T-helper 17 cell (primary cell): ENCODE data around the gene AATF. TPM values are rescaled to one million over a fixed set of nuclear protein-coding genes. Genes with fewer than 3 reads are reported as not detected.

ENCODE experiments used
- ATAC-seq: fragments of 150-1000 bp; cut with Tn5 transposase; 2 replicates; pipeline ENCODE4 v1.10.0; 2021; ENCODE audit warnings: mild to moderate bottlenecking, moderate library complexity
- DNase-seq, 3 donors: peaks; one replicate each; pipeline versions ENCODE4 v3.0.0 to v3.0.0-alpha.2; 2020 to 2021
- H3K9me3 ChIP-seq: one replicate; pipeline ENCODE4 v1.7.0; 2013; ENCODE audit warnings: low read length, mild to moderate bottlenecking; ENCODE audit not compliant: control insufficient read depth, poor library complexity, severe bottlenecking
- H3K27ac Mint-ChIP-seq: one replicate; pipeline ENCODE4 v1.8.0; 2022; ENCODE audit warnings: mild to moderate bottlenecking, moderate library complexity, mixed read lengths
- H3K27me3 Mint-ChIP-seq: one replicate; pipeline ENCODE4 v1.8.0; 2022; ENCODE audit warnings: mixed read lengths
- H3K36me3 Mint-ChIP-seq: one replicate; pipeline ENCODE4 v1.8.0; 2022; ENCODE audit warnings: low read depth, mixed read lengths
- H3K4me1 Mint-ChIP-seq: one replicate; pipeline ENCODE4 v1.8.0; 2022; ENCODE audit warnings: mild to moderate bottlenecking, mixed read lengths
- H3K4me3 Mint-ChIP-seq: one replicate; pipeline ENCODE4 v1.8.0; 2022; ENCODE audit warnings: mild to moderate bottlenecking, moderate library complexity, mixed read lengths
- total RNA-seq, 4 donors: library from RNA in 2 of 4; stranded (reverse) in 2 of 4; gene quantifications; one replicate each; pipeline ENCODE4 v1.2.3 and lab custom pipeline; 2022 to 2026

Gene AATF
- total RNA-seq, 2 donors from 2014 or later: 47.8 to 56.3 TPM

GRCh38 chr17:36921095-36921851 is 27.5 kb upstream of the AATF start:
- DNase-seq: no peak
- H3K9me3 ChIP-seq: no peaks in the 10 kb centered on the region
- H3K27me3 Mint-ChIP-seq: peaks cover 76% of the 10 kb centered on the region
- H3K4me3 Mint-ChIP-seq: no peak overlapping the region
- no peak overlapping the region for H3K27ac Mint-ChIP-seq
- ATAC-seq: no peak
- H3K36me3 Mint-ChIP-seq: peaks cover 3% of the 10 kb centered on the region
- H3K4me1 Mint-ChIP-seq: peaks cover 2% of the 10 kb centered on the region

GRCh38 chr17:36922175-36922574 is 26.6 kb upstream of the AATF start:
- Mint-ChIP-seq H3K4me3 (no peak overlapping the region), H3K4me1 (peaks cover 2% of the 10 kb centered on the region), H3K27me3 (peaks cover 74% of the 10 kb centered on the region), H3K36me3 (peaks cover 3% of the 10 kb centered on the region), H3K27ac (no peak overlapping the region)
- ATAC-seq: no peak
- no peaks in the 10 kb centered on the region for H3K9me3 ChIP-seq
- DNase-seq: no peak

- ATAC-seq: no peak
- Mint-ChIP-seq H3K27ac (no peak overlapping the region), H3K4me3 (no peak overlapping the region), H3K36me3 (peaks cover 3% of the 10 kb centered on the region), H3K4me1 (peaks cover 11% of the 10 kb centered on the region), H3K27me3 (peaks cover 82% of the 10 kb centered on the region)
- H3K9me3 ChIP-seq: no peaks in the 10 kb centered on the region
- no peak for DNase-seq
Measured at GRCh38 chr17:36923814-36924221, 24.9 kb upstream of the AATF start.

GRCh38 chr17:36926226-36926625 is 22.5 kb upstream of the AATF start:
- no peaks in the 10 kb centered on the region for H3K9me3 ChIP-seq
- Mint-ChIP-seq H3K27ac (no peak overlapping the region), H3K4me3 (no peak overlapping the region), H3K36me3 (peaks cover 5% of the 10 kb centered on the region), H3K27me3 (peaks cover 84% of the 10 kb centered on the region), H3K4me1 (peaks cover 17% of the 10 kb centered on the region)
- DNase-seq: no peak
- ATAC-seq: no peak

- ATAC-seq (no peak), DNase-seq (no peak)
- Mint-ChIP-seq H3K4me1 (peaks cover 19% of the 10 kb centered on the region), H3K27ac (no peak overlapping the region), H3K36me3 (peaks cover 6% of the 10 kb centered on the region), H3K4me3 (no peak overlapping the region), H3K27me3 (peaks cover 84% of the 10 kb centered on the region)
- no peaks in the 10 kb centered on the region for H3K9me3 ChIP-seq
Measured at GRCh38 chr17:36926701-36927100, 22.1 kb upstream of the AATF start.

GRCh38 chr17:36928471-36929345 is 20.0 kb upstream of the AATF start:
- H3K27me3 Mint-ChIP-seq: peaks cover 86% of the 10 kb centered on the region
- no peak for ATAC-seq
- peak overlapping the region; percentile 28 for H3K4me3 Mint-ChIP-seq
- no peak for DNase-seq
- no peaks in the 10 kb centered on the region for H3K9me3 ChIP-seq
- H3K36me3 Mint-ChIP-seq: peaks cover 8% of the 10 kb centered on the region
- no peak overlapping the region for H3K27ac Mint-ChIP-seq
- peaks cover 35% of the 10 kb centered on the region for H3K4me1 Mint-ChIP-seq

GRCh38 chr17:36929851-36930582 is 18.7 kb upstream of the AATF start:
- DNase-seq: no peak
- H3K36me3 Mint-ChIP-seq: peaks cover 8% of the 10 kb centered on the region
- ATAC-seq: no peak
- no peak overlapping the region for H3K4me3 Mint-ChIP-seq
- H3K27ac Mint-ChIP-seq: no peak overlapping the region
- no peaks in the 10 kb centered on the region for H3K9me3 ChIP-seq
- H3K27me3 Mint-ChIP-seq: peaks cover 92% of the 10 kb centered on the region
- peaks cover 40% of the 10 kb centered on the region for H3K4me1 Mint-ChIP-seq

GRCh38 chr17:36930583-36930900 is 18.2 kb upstream of the AATF start:
- Mint-ChIP-seq H3K27me3 (peaks cover 92% of the 10 kb centered on the region), H3K27ac (no peak overlapping the region), H3K36me3 (peaks cover 8% of the 10 kb centered on the region), H3K4me3 (no peak overlapping the region), H3K4me1 (peaks cover 45% of the 10 kb centered on the region)
- DNase-seq (no peak), ATAC-seq (no peak)
- no peaks in the 10 kb centered on the region for H3K9me3 ChIP-seq

GRCh38 chr17:36931096-36931696 is 17.6 kb upstream of the AATF start:
- Mint-ChIP-seq H3K27ac (no peak overlapping the region), H3K36me3 (peaks cover 11% of the 10 kb centered on the region), H3K4me3 (peak overlapping the region; percentile 12), H3K27me3 (peaks cover 92% of the 10 kb centered on the region), H3K4me1 (peaks cover 51% of the 10 kb centered on the region)
- H3K9me3 ChIP-seq: no peaks in the 10 kb centered on the region
- ATAC-seq (no peak), DNase-seq (no peak)

- ATAC-seq: no peak
- H3K36me3 Mint-ChIP-seq: peaks cover 11% of the 10 kb centered on the region
- peaks cover 91% of the 10 kb centered on the region for H3K27me3 Mint-ChIP-seq
- H3K4me3 Mint-ChIP-seq: peak overlapping the region; percentile 92
- peak overlapping the region; percentile 78 for H3K27ac Mint-ChIP-seq
- H3K9me3 ChIP-seq: no peaks in the 10 kb centered on the region
- H3K4me1 Mint-ChIP-seq: peaks cover 52% of the 10 kb centered on the region
- no peak for DNase-seq
Measured at GRCh38 chr17:36931697-36932382, 16.9 kb upstream of the AATF start.

- H3K27me3 Mint-ChIP-seq: peaks cover 93% of the 10 kb centered on the region
Measured at GRCh38 chr17:36932383-36932693, 16.4 kb upstream of the AATF start.

GRCh38 chr17:36932694-36933511 is 15.9 kb upstream of the AATF start:
- Mint-ChIP-seq H3K27ac (peak overlapping the region; percentile 78), H3K4me1 (peaks cover 61% of the 10 kb centered on the region), H3K36me3 (peaks cover 11% of the 10 kb centered on the region), H3K4me3 (peak overlapping the region; percentile 92), H3K27me3 (peaks cover 93% of the 10 kb centered on the region)
- ATAC-seq: peak; percentile 27
- DNase-seq: no peak
- H3K9me3 ChIP-seq: no peaks in the 10 kb centered on the region

More at GRCh38 chr17:36932383-36932693, 16.4 kb upstream of the AATF start:
- H3K4me3 Mint-ChIP-seq: peak overlapping the region; percentile 92
- peaks cover 11% of the 10 kb centered on the region for H3K36me3 Mint-ChIP-seq
- peaks cover 56% of the 10 kb centered on the region for H3K4me1 Mint-ChIP-seq
- no peak for DNase-seq
- peak overlapping the region; percentile 78 for H3K27ac Mint-ChIP-seq
- ATAC-seq: no peak
- no peaks in the 10 kb centered on the region for H3K9me3 ChIP-seq
